DND-41 (cell line): ENCODE results near the gene TRANK1.

Source experiments
- ATAC-seq: fragments of 200-7000 bp; cut with Tn5 transposase; 3 replicates; pipeline ENCODE4 v1.9.1; 2021; ENCODE audit warnings: low read depth; ENCODE audit not compliant: insufficient read depth
- DNase-seq: peaks from one replicate; pipeline ENCODE4 v3.0.0-alpha.2; 2020
- H2AFZ ChIP-seq: 2 replicates; pipeline ENCODE4 v1.6.0; 2012; ENCODE audit warnings: low read depth, low read length
- H3K27ac ChIP-seq: 2 replicates; pipeline ENCODE4 v1.5.1; 2012; ENCODE audit warnings: low read length, inconsistent platforms
- H3K27me3 ChIP-seq: fragments of 200-600 bp; sonication (generic); 2 replicates; pipeline ENCODE4 v1.6.0; 2012; ENCODE audit warnings: low read length, mild to moderate bottlenecking, inconsistent platforms; ENCODE audit not compliant: insufficient read depth, poor library complexity
- H3K36me3 ChIP-seq: 2 replicates; pipeline ENCODE4 v1.5.1; 2012; ENCODE audit warnings: low read length, inconsistent platforms; ENCODE audit not compliant: insufficient read depth
- H3K4me1 ChIP-seq: 2 replicates; pipeline ENCODE4 v1.5.1; 2012; ENCODE audit warnings: mild to moderate bottlenecking, low read length; ENCODE audit not compliant: insufficient read depth
- H3K4me2 ChIP-seq: 2 replicates; pipeline ENCODE4 v1.6.0; 2012; ENCODE audit warnings: mild to moderate bottlenecking, moderate library complexity, low read length, inconsistent platforms; ENCODE audit not compliant: insufficient read depth
- H3K4me3 ChIP-seq, 2 experiments: fragments of 200-600 bp in 1 of 2; shearing (Covaris generic) in 1 of 2; 2 replicates each; pipeline ENCODE4 v1.5.1; 2012 to 2016; ENCODE audit warnings: inconsistent platforms in 2 of 2, low read length in 2 of 2, mild to moderate bottlenecking in 2 of 2, low read depth in 1 of 2, moderate library complexity in 1 of 2
- H3K79me2 ChIP-seq: 2 replicates; pipeline ENCODE4 v1.6.0; 2012; ENCODE audit warnings: low read length, inconsistent platforms; ENCODE audit not compliant: insufficient read depth
- H3K9ac ChIP-seq: 2 replicates; pipeline ENCODE4 v1.6.0; 2012; ENCODE audit warnings: low read depth, mild to moderate bottlenecking, inconsistent platforms, low read length, moderate library complexity
- H3K9me3 ChIP-seq: 2 replicates; pipeline ENCODE4 v1.5.1; 2012; ENCODE audit warnings: low read length, moderate library complexity, mild to moderate bottlenecking, inconsistent platforms; ENCODE audit not compliant: insufficient read depth, severe bottlenecking
- H4K20me1 ChIP-seq: 2 replicates; pipeline ENCODE4 v1.6.0; 2012; ENCODE audit warnings: low read length; ENCODE audit not compliant: insufficient read depth
- CTCF ChIP-seq: IDR thresholded peaks from 2 replicates; pipeline ENCODE4 v1.5.1; 2012; ENCODE audit warnings: borderline replicate concordance, low read length, moderate library complexity, mild to moderate bottlenecking; ENCODE audit not compliant: poor library complexity, severe bottlenecking; ENCODE audit errors: extremely low read depth
- EZH2 ChIP-seq: IDR thresholded peaks from 3 replicates; pipeline ENCODE4 v1.6.1; 2012; ENCODE audit warnings: borderline replicate concordance, low read depth, mild to moderate bottlenecking, moderate library complexity, low read length, inconsistent platforms; ENCODE audit not compliant: severe bottlenecking

Gene TRANK1

GRCh38 chr3:36944641-36945270, at the start of gene TRANK1:
TSS of gene TRANK1 (minus strand) at chr3:36945054. CDS start at chr3:36944809, 245 bp downstream.
- Histone ChIP-seq H3K27me3 (no peaks in the 10 kb centered on the region), H3K27ac (no peak within 1 kb of the TSS), H3K79me2 (no peaks in the 10 kb centered on the region), H3K4me1 (peaks cover 15% of the 10 kb centered on the region), H3K9me3 (peaks cover 28% of the 10 kb centered on the region), H3K9ac (peak within 1 kb of the TSS; percentile 69), H3K4me2 (peak within 1 kb of the TSS; percentile 69), H2AFZ (peak within 1 kb of the TSS; percentile 72), H3K4me3 (peak within 1 kb of the TSS; percentile 21 to 61; a peak in 3 of 4 replicates), H4K20me1 (no peaks in the 10 kb centered on the region), H3K36me3 (no peaks in the 10 kb centered on the region)
- DNase-seq, result peak; percentile 77
- peak; percentile 87 for ATAC-seq
- TF ChIP-seq EZH2, result no peak
- TF ChIP-seq CTCF, result no peak

- H3K9me3 ChIP-seq, result no peaks in the 10 kb centered on the region
- peak within 1 kb of the TSS; percentile 81 for H2AFZ ChIP-seq
- H3K9ac ChIP-seq, result peak within 1 kb of the TSS; percentile 90
- H3K27me3 ChIP-seq, result no peaks in the 10 kb centered on the region
- peaks cover 71% of the 10 kb centered on the region for H3K36me3 ChIP-seq
- peaks cover 64% of the 10 kb centered on the region for H3K4me1 ChIP-seq
- H3K27ac ChIP-seq, result peak within 1 kb of the TSS; percentile 95
- peak within 1 kb of the TSS; percentile 90 for H3K4me2 ChIP-seq
- TF ChIP-seq EZH2 (no peak), CTCF (no peak)
- H3K79me2 ChIP-seq, result peaks cover 89% of the 10 kb centered on the region
- DNase-seq (peak; percentile 100), ATAC-seq (peak; percentile 86)
- peak within 1 kb of the TSS; percentile 76 to 81 for H3K4me3 ChIP-seq
- H4K20me1 ChIP-seq, result peaks cover 26% of the 10 kb centered on the region; the same call in 1 of the 2 replicates
Measured at GRCh38 chr3:36993326-36994283, 48.8 kb upstream of the TRANK1 start, which contains the start of gene MLH1. TSS of gene MLH1 (plus strand) at chr3:36993518. CDS start at chr3:36993548, 30 bp downstream.

- TF ChIP-seq EZH2, result no peak
- TF ChIP-seq CTCF, result peak; percentile 44
- peak within 1 kb of the TSS; percentile 76 to 81 for H3K4me3 ChIP-seq
- H2AFZ ChIP-seq, result peak within 1 kb of the TSS; percentile 81
- no peaks in the 10 kb centered on the region for H3K27me3 ChIP-seq
- peaks cover 89% of the 10 kb centered on the region for H3K79me2 ChIP-seq
- H4K20me1 ChIP-seq, result peaks cover 32% of the 10 kb centered on the region; the same call in 1 of the 2 replicates
- peak within 1 kb of the TSS; percentile 90 for H3K9ac ChIP-seq
- peaks cover 71% of the 10 kb centered on the region for H3K36me3 ChIP-seq
- peaks cover 66% of the 10 kb centered on the region for H3K4me1 ChIP-seq
- ATAC-seq (peak; percentile 89), DNase-seq (no peak)
- H3K9me3 ChIP-seq, result no peaks in the 10 kb centered on the region
- H3K4me2 ChIP-seq, result peak within 1 kb of the TSS; percentile 90
- H3K27ac ChIP-seq, result peak within 1 kb of the TSS; percentile 95
Measured at GRCh38 chr3:36992806-36993325, 48.0 kb upstream of the TRANK1 start, which contains the start of gene EPM2AIP1. TSS of gene EPM2AIP1 (minus strand) at chr3:36993131. CDS start at chr3:36993077, 54 bp downstream.
